Measurements from ENCODE around the gene KIF3C. TPM values are rescaled to one million over a fixed set of nuclear protein-coding genes. Genes with fewer than 3 reads are reported as not detected.
"Not testable (repeated sequence)": the region's sequence is repeated elsewhere in the genome, so short reads cannot be mapped to it uniquely, and the experiment has no call there.

Gene KIF3C
- total and polyA plus RNA-seq, 2 experiments from 2014 or later = 7.0 to 7.2 TPM

DNA sequence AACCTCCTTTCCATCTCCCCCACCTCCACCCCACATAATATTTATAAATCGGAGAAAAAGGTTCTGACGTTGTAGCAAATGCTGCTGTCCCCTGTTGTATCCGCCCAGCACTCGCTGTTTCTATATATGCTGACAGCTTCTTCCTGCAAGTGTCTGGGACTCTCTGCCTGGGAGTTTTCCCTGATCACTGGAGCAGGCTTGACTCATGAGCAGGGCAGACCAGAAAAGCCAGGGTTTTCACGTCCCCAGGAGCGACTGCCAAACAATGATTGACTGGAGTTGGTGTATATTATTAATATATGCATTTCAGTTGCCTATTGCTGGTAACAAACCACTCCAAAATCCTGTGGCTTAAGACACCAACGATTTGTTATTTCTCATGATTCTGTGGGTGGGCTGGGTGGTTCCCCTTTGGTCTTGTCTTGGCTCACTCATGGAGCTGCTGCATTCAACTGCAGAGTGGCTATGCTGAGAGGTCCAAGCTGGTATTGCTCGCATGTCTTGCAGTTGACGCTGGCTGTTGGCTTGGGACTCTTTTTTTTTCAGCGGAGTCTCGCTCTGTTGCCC lies 82.8 kb downstream of the KIF3C start:
- Histone ChIP-seq H3K9ac (no peak overlapping the region), H4K20me1 (ENCODE audit: insufficient read depth) (no peaks in the 10 kb centered on the region), H3K36me3 (ENCODE audit: low read depth) (no peaks in the 10 kb centered on the region), H3K4me2 (ENCODE audit: unreplicated experiment) (no peak overlapping the region), H3K9me3 (ENCODE audit: low read depth) (no peaks in the 10 kb centered on the region), H3K4me3 (no peak overlapping the region), H3K27me3 (replicated peaks; ENCODE audit: insufficient read depth) (no peaks in the 10 kb centered on the region), H3K27ac (no peak overlapping the region), H2AFZ (no peak overlapping the region), H3K4me1 (ENCODE audit: insufficient read depth) (no peaks in the 10 kb centered on the region), H3K79me2 (ENCODE audit: insufficient read depth) (no peaks in the 10 kb centered on the region), H3K9me2 (ENCODE audit: insufficient read depth) (no peaks in the 10 kb centered on the region), H3F3A (ENCODE audit: insufficient read depth) (no peaks in the 10 kb centered on the region)
- 29 to 37% methylated on average over 11 of the region's 11 CpGs for WGBS, 2 experiments (ENCODE audit: low coverage in 1 of 2, low lambda C conversion rate in 2 of 2, missing lambda C conversion rate in 2 of 2)
- peak; percentile 33 for DNase-seq
- in situ Hi-C loops (cut with MboI) = no loop called here
- TF ChIP-seq EZH2 (IDR thresholded peaks at IDR 0.05; ENCODE audit: insufficient read depth, poor library complexity, severe bottlenecking) (no peak), EZH2phosphoT487 (IDR thresholded peaks at IDR 0.05; ENCODE audit: insufficient read depth, low read depth) (no peak)

DNA sequence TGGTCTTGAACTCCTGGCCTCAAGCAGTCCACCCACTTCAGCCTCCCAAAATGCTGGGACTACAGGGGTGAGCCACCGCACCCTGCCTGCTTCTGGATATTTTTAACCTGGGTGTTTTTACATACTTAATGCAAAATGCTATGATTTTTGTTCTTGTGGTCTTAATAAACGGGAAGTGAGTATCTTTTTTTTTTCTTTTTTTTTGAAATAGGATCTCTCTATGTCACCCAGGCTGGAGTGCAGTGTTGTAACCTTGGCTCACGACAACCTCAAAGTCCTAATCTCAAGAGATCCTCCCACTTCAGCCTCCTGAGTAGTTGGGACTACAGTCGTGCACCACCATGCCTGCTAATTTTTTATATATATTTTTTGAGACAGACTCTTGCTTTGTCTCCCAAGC lies 84.8 kb downstream of the KIF3C start:
- H3K9me3 ChIP-seq (ENCODE audit: low read depth) = no peaks in the 10 kb centered on the region
- no peaks in the 10 kb centered on the region for H3F3A ChIP-seq (ENCODE audit: insufficient read depth)
- H3K27me3 ChIP-seq (replicated peaks; ENCODE audit: insufficient read depth) = no peaks in the 10 kb centered on the region
- H3K79me2 ChIP-seq (ENCODE audit: insufficient read depth) = no peaks in the 10 kb centered on the region
- in situ Hi-C loops (cut with MboI) = no loop called here
- no peak overlapping the region for H3K27ac ChIP-seq
- no peak overlapping the region for H3K4me3 ChIP-seq
- H3K4me2 ChIP-seq (ENCODE audit: unreplicated experiment) = no peak overlapping the region
- TF ChIP-seq EZH2phosphoT487 (IDR thresholded peaks at IDR 0.05; ENCODE audit: insufficient read depth, low read depth) (no peak), EZH2 (IDR thresholded peaks at IDR 0.05; ENCODE audit: insufficient read depth, poor library complexity, severe bottlenecking) (no peak)
- H2AFZ ChIP-seq = no peak overlapping the region
- no peaks in the 10 kb centered on the region for H3K4me1 ChIP-seq (ENCODE audit: insufficient read depth)
- no peaks in the 10 kb centered on the region for H3K9me2 ChIP-seq (ENCODE audit: insufficient read depth)
- H3K36me3 ChIP-seq (ENCODE audit: low read depth) = no peaks in the 10 kb centered on the region
- no peaks in the 10 kb centered on the region for H4K20me1 ChIP-seq (ENCODE audit: insufficient read depth)
- DNase-seq = no peak
- H3K9ac ChIP-seq = no peak overlapping the region
- 71 to 76% methylated on average over 4 of the region's 4 CpGs for WGBS, 2 experiments (ENCODE audit: low coverage in 1 of 2, low lambda C conversion rate in 2 of 2, missing lambda C conversion rate in 2 of 2)

- H3K4me2 ChIP-seq (ENCODE audit: unreplicated experiment); H3K9me2 ChIP-seq (ENCODE audit: insufficient read depth); DNase-seq; H3F3A ChIP-seq (ENCODE audit: insufficient read depth); H3K4me3 ChIP-seq; H3K79me2 ChIP-seq (ENCODE audit: insufficient read depth); H3K9ac ChIP-seq; H3K36me3 ChIP-seq (ENCODE audit: low read depth); H3K27me3 ChIP-seq (replicated peaks; ENCODE audit: insufficient read depth); H3K9me3 ChIP-seq (ENCODE audit: low read depth); H2AFZ ChIP-seq; in situ Hi-C loops (cut with MboI); H3K4me1 ChIP-seq (ENCODE audit: insufficient read depth); H4K20me1 ChIP-seq (ENCODE audit: insufficient read depth); H3K27ac ChIP-seq: not testable (repeated sequence)
- 75 to 77% methylated on average over 9 of the region's 9 CpGs for WGBS, 2 experiments (ENCODE audit: low coverage in 1 of 2, low lambda C conversion rate in 2 of 2, missing lambda C conversion rate in 2 of 2)
Observed at GRCh38 chr2:25896308-25896707, 86.0 kb downstream of the KIF3C start.

- Histone ChIP-seq H3K9me2 (ENCODE audit: insufficient read depth) (no peaks in the 10 kb centered on the region), H3K4me2 (ENCODE audit: unreplicated experiment) (no peak overlapping the region), H3K79me2 (ENCODE audit: insufficient read depth) (no peaks in the 10 kb centered on the region), H3K27ac (no peak overlapping the region), H4K20me1 (ENCODE audit: insufficient read depth) (no peaks in the 10 kb centered on the region), H3K4me3 (no peak overlapping the region), H3K27me3 (replicated peaks; ENCODE audit: insufficient read depth) (no peaks in the 10 kb centered on the region), H3K36me3 (ENCODE audit: low read depth) (no peaks in the 10 kb centered on the region), H3K9me3 (ENCODE audit: low read depth) (no peaks in the 10 kb centered on the region), H3K9ac (no peak overlapping the region), H2AFZ (no peak overlapping the region), H3K4me1 (ENCODE audit: insufficient read depth) (no peaks in the 10 kb centered on the region), H3F3A (ENCODE audit: insufficient read depth) (no peaks in the 10 kb centered on the region)
- no peak for DNase-seq
- in situ Hi-C loops (cut with MboI) = no loop called here
- TF ChIP-seq EZH2 (IDR thresholded peaks at IDR 0.05; ENCODE audit: insufficient read depth, poor library complexity, severe bottlenecking) (no peak), EZH2phosphoT487 (IDR thresholded peaks at IDR 0.05; ENCODE audit: insufficient read depth, low read depth) (no peak)
Observed at GRCh38 chr2:25895610-25896009, 86.7 kb downstream of the KIF3C start.

DNA sequence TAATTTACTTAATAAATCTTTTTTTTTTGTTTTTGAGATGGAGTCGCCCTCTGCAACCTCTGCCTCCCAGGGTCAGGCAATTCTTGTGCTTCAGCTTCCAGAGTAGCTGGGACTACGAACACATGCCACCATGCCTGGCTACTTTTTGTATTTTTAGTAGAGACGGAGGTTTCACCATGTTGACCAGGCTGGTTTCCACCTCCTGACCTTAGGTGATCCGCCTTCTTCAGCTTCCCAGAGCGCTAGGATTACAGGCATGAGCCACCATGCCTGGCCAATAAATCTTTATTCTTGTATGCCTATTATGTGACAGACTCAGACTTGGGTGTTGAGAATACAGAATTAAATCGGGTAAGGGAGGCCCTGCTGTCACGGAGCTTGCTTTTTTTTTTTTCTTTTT lies 87.3 kb downstream of the KIF3C start:
- Histone ChIP-seq H3K4me3 (no peak overlapping the region), H3F3A (ENCODE audit: insufficient read depth) (no peaks in the 10 kb centered on the region), H3K9me3 (ENCODE audit: low read depth) (no peaks in the 10 kb centered on the region), H3K4me2 (ENCODE audit: unreplicated experiment) (no peak overlapping the region), H3K9me2 (ENCODE audit: insufficient read depth) (no peaks in the 10 kb centered on the region), H3K4me1 (ENCODE audit: insufficient read depth) (no peaks in the 10 kb centered on the region), H3K79me2 (ENCODE audit: insufficient read depth) (no peaks in the 10 kb centered on the region), H2AFZ (no peak overlapping the region), H3K27me3 (replicated peaks; ENCODE audit: insufficient read depth) (no peaks in the 10 kb centered on the region), H3K36me3 (ENCODE audit: low read depth) (no peaks in the 10 kb centered on the region), H3K9ac (no peak overlapping the region), H4K20me1 (ENCODE audit: insufficient read depth) (no peaks in the 10 kb centered on the region), H3K27ac (no peak overlapping the region)
- TF ChIP-seq EZH2 (IDR thresholded peaks at IDR 0.05; ENCODE audit: insufficient read depth, poor library complexity, severe bottlenecking) (no peak), EZH2phosphoT487 (IDR thresholded peaks at IDR 0.05; ENCODE audit: insufficient read depth, low read depth) (no peak)
- in situ Hi-C loops (cut with MboI) = no loop called here
- DNase-seq = no peak
- WGBS, 2 experiments (ENCODE audit: low coverage in 1 of 2, low lambda C conversion rate in 2 of 2, missing lambda C conversion rate in 2 of 2) = 77 to 82% methylated on average over 7 of the region's 7 CpGs

All from GM23248 (cell line).